HG02981 (cell line): Measurements from ENCODE around the gene CDK17.
"Not testable (repeated sequence)": the region's sequence is repeated elsewhere in the genome, so short reads cannot be mapped to it uniquely, and the experiment has no call there.

ENCODE experiments used
- ATAC-seq: cut with Tn5 transposase; IDR thresholded peaks from one replicate; pipeline ENCODE4 v1.9.1; 2021; ENCODE audit warnings: mild to moderate bottlenecking, moderate library complexity; ENCODE audit not compliant: unreplicated experiment

CDK17 gene

DNA sequence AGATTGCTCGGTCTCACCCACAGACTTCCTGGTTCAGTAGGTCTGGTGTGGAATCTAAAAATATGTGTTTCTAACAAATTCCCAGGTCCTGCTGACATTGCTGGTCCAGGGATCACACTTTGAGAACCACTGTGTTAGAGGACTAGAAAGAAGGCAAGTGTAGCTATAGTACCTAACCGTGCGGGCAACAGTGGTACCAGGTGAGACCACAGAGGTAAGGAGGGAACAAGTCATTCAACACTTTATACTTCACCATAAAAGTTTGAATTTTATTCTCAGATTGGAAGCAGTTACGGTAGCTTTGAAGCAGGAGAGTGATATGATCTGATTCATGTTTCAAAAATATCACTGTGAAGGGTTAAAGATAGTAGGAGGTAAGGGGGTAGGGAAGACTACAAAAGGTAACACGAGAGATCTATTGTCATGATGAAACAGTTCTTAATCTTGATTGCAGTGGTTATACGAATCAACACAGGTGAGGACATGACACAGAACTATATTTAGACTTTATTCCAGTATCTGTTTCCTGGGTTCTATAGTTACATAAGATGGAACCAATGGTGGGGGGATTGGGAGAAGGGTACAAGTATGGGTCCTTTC, 73.5 kb downstream of the CDK17 start:
- no peak for ATAC-seq

DNA sequence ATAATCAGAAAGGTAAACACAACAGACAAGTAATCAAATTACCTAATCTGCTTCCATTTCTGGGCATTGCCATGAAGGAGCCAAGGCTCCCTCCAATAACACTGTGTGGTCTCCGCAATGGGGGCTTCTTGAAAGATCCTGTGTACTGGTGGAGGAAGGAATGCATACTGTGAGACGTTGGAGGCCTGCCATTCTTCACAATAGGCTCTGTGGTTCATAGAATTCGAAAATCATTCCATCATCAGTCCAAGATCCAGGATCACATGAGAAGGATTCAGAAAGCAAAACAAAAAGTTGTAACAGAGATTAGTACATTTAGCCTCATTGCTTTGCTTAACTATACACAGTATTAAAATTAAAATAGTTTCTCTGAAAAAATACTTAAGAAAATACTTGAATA, 76.3 kb downstream of the CDK17 start:
- ATAC-seq, result no peak

DNA sequence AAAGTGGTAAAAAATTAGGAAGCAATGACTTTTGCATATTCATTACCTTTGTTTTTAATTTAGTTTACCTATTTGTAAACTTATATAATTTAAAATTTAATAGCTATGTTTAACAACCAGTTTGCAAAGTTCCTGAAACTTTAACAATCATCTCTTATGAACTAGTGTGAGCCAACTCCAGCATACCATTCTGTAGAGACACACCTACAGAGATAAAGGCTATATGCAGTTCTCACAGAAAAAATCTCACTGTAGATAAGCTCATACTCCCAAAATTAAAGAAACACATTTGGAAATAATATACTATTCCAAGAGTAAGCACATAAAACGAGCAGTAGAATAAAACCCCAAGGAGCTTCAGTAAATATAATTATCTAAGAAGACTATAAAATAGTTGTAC, 77.5 kb downstream of the CDK17 start:
- ATAC-seq, result no peak

DNA sequence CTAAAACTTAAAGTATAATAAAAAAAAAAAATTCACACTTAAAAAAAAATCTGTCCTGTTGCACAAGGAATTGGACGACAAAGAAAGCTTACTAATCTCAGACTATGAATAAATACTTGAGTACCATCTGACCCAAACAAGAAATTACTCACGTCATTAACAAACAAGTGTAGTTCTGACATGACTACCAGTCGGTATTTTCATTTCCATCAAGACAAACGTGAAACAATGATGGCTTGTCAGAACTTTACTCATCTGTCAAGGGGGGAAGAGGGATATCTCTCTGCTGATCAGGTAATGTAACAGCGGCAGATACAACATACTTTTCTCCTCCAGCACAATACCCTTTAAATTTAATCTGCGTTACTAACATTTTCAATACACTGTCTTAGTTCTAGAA, 78.3 kb downstream of the CDK17 start:
- ATAC-seq, result no peak

DNA sequence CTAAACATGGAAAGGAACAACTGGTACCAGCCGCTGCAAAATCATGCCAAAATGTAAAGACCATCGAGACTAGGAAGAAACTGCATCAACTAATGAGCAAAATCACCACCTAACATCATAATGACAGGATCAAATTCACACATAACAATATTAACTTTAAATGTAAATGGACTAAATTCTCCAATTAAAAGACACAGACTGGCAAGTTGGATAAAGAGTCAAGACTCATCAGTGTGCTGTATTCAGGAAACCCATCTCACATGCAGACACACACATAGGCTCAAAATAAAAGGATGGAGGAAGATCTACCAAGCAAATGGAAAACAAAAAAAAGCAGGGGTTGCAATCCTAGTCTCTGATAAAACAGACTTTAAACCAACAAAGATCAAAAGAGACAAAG, 82.4 kb downstream of the CDK17 start:
- ATAC-seq, result not testable (repeated sequence)

DNA sequence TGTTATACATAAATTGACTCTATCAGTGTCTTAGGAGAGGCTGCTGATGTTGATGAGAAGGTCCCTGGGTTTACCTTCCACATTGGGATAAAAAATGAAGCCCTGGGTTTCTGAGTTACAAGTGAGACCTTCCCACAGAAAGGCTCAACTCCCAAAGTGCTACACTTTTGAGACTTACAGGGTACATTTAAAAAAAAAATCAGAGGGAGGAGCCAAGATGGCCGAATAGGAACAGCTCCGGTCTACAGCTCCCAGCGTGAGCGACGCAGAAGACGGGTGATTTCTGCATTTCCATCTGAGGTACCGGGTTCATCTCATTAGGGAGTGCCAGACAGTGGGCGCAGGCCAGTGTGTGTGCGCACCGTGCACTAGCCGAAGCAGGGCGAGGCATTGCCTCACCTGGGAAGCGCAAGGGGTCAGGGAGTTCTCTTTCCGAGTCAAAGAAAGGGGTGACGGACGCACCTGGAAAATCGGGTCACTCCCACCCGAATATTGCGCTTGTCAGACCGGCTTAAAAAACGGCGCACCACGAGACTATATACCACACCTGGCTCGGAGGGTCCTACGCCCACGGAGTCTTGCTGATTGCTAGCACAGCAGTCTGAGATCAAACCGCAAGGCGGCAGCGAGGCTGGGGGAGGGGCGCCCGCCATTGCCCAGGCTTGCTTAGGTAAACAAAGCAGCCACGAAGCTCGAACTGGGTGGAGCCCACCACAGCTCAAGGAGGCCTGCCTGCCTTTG, 84.3 kb downstream of the CDK17 start:
- ATAC-seq, result not testable (repeated sequence)

DNA sequence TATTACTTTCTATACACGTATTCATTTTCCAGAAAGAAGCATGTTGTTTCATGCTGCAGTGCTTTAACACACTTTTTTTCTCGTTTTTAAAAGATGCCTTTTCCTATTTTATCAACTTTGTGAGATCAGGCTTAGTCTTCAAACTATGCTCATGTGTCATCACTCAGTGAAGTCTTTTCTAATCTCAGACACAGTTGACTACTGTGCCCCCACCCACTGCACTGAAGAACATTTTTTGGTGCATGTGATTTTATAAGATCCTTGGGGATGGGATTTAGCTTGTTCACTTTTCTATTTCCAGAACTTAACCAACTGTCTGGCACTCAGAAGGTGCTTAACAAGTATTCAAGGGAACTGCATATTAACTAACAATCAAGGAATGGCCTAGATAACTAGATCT, 85.5 kb downstream of the CDK17 start:
- ATAC-seq, result no peak

DNA sequence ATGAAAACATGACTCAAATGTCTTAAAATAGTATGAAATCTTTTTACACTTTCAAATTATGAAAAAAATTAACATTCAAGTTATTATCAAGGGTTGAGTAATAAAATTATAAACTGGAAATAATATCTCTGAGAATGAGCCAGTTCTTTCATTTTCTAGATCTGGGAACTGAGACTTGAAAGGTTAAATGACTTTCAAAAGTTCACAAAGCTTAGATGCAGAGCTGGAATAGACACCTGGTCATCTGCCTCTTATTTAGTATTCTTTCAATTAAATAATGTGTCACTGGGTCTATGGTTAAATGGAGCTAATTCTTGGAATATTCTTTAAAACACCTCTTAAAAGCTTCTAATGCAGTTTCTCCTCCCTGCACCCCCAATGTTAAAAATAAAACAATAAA, 86.6 kb downstream of the CDK17 start:
- ATAC-seq, result no peak

DNA sequence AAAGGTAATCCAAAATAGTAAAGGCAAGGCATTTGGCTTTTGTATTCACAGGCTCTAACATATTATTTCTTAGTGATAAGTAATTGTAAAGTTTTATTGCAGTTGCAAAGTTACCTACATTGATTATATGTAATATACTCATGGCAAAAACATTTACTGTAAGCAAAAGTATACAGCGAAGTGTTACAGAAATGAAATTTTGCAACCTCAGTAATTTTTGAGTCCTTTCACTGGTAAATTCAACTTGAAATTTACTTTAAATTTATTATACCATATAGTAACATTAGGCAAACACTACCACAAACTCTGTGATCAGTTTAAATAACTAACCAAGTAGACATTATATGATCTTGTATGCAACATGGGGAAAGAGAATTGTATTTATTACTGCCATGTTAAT, 89.0 kb downstream of the CDK17 start:
- no peak for ATAC-seq

DNA sequence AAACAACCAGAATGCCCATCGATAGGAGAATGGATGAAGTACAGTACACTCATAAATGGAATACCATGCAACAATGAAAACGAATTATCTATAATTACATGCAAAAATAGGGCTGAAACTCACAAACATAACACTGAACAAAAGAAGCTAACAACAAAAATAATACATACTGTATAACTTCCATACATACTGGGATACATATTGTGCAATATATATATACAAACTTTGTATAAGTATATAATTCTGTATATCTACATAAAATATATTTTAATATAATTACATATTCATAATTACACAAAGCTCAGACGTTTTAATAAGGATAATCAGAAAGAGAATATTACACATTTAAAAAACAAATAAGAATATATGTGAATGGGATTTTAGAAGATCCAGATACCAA, 90.2 kb downstream of the CDK17 start:
- no peak for ATAC-seq

DNA sequence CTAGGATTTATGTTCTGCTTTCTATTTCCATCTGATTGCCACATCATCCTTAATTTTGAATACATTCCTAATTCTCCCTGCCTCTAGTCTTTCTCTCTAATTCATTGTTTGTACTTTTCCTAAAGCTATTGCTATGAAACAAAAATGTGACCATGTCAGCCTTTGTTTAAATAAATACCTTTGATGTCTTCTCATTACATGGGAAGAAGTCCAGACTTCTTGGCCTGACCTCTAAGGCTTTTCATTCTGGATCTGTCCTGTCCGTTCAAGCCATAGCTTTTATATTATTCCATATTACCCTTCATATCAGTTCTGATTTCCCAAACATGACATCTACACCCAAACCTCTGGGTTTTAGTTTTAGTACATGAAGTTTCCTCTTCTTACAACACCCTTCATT, 91.4 kb downstream of the CDK17 start:
- ATAC-seq, result no peak

DNA sequence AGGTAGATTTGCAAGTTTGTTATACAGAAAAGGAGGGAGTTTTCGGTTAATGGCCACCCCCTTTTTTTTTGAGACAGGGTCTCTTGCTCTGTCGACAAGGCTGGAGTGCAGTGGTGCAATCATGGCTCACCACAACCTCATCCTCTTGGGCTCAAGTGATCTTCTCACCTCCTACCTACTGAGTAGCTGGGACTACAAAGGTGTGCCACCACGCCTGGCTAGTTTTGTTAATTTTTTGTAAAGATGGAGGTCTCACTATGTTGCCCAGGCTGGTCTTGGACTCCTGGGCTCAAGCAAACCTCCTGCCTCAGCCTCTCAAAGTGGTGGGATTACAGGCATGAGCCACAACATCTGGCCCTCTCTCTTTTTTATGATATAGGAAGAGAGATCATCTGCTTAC, 94.6 kb downstream of the CDK17 start:
- ATAC-seq, result no peak

DNA sequence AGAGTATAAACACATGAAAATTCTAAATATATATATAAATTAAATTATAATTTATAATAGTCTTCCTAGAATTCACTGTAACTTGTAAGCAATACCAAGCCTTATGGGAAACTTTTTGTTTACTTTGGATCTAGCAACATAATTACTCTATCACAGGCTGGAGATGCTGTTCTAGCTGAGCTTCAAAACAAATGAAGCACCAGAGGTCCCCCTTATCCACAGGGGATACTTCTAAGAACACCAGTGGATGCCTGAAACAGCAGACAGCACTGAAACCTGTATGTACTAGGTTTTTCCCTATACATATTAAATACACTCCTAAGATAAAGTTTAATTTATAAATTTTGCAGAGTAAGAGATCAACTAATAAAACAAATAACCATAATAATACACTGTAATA, 96.6 kb downstream of the CDK17 start:
- no peak for ATAC-seq

DNA sequence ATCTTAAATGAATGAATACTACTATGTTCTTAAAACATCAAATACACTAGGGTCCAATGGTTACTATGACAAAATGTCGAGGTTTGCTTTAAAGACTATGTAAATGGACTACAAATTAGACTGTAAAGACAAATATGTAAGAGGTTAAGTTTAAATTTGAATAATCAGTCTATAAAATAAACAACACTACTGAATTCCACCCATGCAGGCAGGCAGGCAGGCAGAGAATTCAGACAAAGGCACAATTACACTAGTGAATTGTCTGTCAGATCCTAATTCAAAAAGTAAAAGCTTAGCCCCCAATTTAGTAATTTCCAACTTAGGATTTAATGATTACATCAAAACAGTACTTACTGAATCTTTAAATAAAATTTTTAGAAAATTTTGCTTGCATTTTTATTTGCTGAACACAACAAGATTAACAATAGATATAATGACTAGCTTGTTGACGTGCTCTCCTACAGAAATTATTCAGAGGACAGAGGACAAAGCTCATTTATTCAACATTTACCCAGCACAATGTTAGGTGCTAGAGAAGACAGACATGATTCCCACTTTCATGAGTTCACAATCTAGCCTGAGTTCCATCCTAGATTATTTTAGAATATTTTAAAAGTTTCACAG, 97.4 kb downstream of the CDK17 start:
- no peak for ATAC-seq

DNA sequence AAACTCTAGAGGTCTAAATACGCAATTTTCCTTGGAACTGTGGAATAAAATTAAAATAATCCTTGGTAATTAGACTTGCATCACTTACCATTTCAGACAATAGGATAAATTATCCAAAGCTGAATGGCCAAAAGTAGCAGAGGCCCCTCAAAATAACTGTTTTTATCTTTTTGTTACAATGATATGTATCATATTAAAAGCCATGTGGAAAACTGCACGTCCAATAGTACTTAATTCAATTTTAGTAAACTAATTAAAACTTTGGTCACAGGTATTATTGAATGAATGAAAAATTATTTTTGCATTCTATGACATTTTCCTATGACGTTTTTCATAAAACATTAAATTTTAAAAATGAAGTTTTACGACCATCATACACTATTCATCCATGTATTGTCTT, 98.5 kb downstream of the CDK17 start:
- no peak for ATAC-seq

DNA sequence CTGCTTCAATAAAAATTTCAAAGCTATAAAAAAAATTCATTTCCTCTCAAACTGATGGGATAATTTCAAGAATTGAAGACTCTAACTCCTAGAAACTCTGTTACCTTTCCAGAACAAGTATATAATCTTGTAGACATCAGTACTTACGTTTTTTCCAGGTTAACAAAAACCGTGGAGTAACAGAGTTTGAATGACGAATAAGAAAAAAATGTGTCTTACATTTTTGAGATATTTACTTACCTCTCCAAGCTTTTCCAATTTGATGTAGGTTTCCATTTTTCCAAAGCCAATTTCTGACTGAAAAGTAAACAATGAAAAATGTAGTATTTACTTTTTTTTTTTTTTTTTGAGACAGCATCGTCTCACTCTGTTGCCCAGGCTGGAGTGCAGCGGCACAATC, 100.2 kb downstream of the CDK17 start:
- no peak for ATAC-seq

DNA sequence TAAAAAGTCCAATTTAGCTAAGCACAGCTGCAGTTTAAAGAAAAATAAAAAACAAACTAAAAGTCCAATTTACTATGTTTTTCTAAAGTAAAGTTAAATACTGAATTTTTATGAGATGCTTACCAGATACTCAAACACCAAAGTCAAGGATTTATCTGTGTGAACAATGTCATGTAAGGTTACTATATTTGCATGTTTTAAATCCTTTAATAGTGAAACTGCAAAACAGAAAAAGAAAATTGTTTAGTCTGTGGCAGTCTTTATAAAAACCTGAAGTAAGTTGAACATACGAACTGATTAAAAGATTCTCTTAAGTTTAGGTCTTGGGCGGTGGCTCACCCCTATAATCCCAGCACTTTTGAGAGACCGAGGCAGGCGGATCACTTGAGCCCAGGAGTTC, 102.7 kb downstream of the CDK17 start:
- ATAC-seq, result no peak

DNA sequence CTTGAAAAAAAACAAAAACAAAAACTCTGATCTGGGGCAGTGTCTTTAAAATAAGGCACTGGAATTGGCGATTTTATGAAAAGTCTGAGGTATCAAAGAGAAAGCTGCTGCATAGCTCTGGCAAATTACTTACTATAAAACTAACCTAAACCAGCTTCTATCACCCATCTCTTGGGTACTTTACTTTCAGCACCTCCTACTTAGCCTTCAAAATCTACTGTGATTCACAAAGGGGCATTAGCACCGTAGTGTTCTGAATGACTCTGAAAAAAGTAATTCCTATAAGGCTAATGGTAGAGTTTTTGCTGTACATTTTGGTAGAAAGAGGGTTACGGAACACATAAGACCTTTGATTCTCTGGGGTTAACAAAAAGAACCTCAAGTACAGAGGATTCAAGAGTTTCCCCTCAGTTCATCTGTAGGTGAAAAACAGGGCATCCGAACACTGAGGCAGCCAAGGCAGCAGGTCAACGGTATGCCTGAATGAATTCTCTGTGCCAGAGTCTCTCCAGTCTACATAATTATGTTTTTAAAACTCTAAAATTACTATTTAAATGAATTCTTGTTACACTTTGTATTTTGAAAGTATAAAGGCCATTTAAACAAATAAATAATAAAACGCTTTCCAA, 104.6 kb downstream of the CDK17 start:
- ATAC-seq, result no peak

DNA sequence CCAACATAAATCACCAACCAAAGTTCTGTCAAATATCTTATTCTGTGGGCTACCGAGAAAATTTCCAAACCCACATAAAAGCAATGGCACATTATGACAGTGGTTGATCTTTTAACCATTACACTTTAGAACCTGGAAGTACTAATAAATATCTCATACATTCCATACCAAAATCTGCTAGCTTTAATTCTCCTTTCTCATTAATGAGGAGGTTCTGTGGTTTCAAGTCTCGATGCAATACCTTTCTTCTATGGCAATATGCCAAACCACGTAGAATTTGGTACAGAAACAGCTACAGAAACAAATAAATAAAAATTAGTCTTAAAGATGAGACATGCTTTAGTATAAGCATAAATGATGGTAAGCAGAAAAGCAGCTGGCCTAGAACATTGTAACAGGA, 105.4 kb downstream of the CDK17 start:
- ATAC-seq, result no peak

DNA sequence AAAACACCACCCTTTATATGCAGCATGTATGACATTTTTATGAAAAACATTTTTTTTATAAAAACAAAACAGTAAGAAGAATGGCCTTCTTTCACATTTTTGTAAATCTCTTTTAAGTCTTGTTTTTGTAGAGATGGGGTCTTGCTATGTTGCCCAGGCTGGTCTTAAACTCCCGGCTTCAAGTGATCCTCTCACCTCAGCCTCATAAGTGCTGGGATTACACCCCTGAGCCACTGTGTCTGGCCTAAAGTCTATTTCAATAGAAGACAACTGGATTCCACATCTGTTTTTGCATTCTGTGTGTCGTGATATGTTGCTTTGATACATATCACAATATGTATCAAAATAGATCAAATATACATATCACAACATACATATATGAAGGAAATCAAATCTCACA, 107.1 kb downstream of the CDK17 start:
- ATAC-seq, result no peak

DNA sequence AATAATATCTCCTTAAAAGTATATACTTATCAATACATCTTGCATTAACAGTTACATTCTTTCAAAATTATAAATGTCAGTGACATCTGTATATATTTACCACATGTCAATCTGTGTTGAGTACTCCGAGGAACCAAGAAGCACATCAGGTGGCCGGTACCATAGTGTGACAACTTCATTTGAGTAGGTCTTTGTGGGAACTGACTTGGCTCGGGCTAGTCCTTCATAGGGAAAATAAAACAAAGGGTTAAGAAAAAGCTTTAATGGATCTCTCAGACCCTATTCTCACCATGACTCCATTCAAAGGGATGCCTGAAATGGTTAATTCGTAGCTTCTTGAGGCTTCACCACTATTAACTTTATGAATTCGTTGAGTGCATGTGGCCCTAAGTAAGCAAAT, 111.2 kb downstream of the CDK17 start:
- no peak for ATAC-seq

DNA sequence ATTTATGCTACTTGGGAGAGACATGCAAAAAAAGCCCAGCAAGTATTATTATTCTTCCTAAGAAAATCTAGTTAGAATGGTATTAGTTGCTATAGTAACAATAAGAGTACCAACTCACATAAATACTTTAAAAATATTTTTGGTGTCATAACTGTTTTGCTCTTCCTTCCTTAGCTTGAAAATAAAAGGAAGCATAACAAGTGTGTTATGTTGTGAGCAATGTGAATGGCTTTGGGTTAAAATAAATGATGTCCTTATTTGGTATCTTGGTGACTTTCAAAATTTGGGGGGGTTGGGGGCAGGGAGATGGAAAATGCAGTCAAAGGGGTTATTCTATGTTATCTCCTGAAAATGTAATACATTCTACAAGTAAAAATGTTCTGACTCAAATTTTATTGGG, 115.1 kb downstream of the CDK17 start:
- no peak for ATAC-seq
